Lower lobe of right lung (tissue), 2 donors: ENCODE measurements around the gene ARID3B. TPM values are rescaled to one million over a fixed set of nuclear protein-coding genes. Genes with fewer than 3 reads are reported as not detected.
A peak's percentile ranks its signal among the peaks of the same experiment; 100 is the strongest.

Experiments
- ATAC-seq, 2 donors: fragments of 200-7000 bp; cut with Tn5 transposase; one replicate each; pipeline ENCODE4 v1.9.1; 2020 to 2022; ENCODE audit warnings: mild to moderate bottlenecking in 2 of 2, moderate library complexity in 2 of 2
- DNase-seq: peaks from one replicate; pipeline ENCODE4 v3.0.0-alpha.2; 2020
- H3K27ac ChIP-seq: fragments of 200-600 bp; one replicate; pipeline ENCODE4 v1.8.0; 2022
- H3K27me3 ChIP-seq: fragments of 200-600 bp; one replicate; pipeline ENCODE4 v1.8.0; 2022; ENCODE audit warnings: low read depth
- H3K36me3 ChIP-seq: fragments of 200-600 bp; one replicate; pipeline ENCODE4 v1.8.0; 2022; ENCODE audit warnings: mild to moderate bottlenecking
- H3K4me1 ChIP-seq: fragments of 200-600 bp; one replicate; pipeline ENCODE4 v1.8.0; 2022
- H3K4me3 ChIP-seq: fragments of 200-600 bp; one replicate; pipeline ENCODE4 v1.8.0; 2022; ENCODE audit warnings: mild to moderate bottlenecking
- H3K9me3 ChIP-seq: fragments of 200-600 bp; one replicate; pipeline ENCODE4 v1.8.0; 2022
- CTCF ChIP-seq: fragments of 200-600 bp; IDR thresholded peaks from one replicate; pipeline ENCODE4 v1.8.0; 2022; ENCODE audit warnings: antibody characterized with exemption, mild to moderate bottlenecking
- intact Hi-C: fragments of 100-400 bp; cut with DNase I; formaldehyde crosslinking; loops from one replicate; pipeline ENCODE4 v1.11.0; 2022
- total RNA-seq: library from RNA; stranded (reverse); fragmentation: NEBNext Ultra II Directional; extraction: Animal tissue kit (Norgen Biotek cat#: 25700); gene quantifications from one replicate; pipeline ENCODE4 v1.2.1, GENCODE V29; 2021
- donor health status: DM: no; HTN: yes; CAD: no; lungs with severe emphysema.

ARID3B gene
- total RNA-seq, 1 donor from 2014 or later = 11.1 TPM

GRCh38 chr15:74624020-74624602 lies 83.1 kb downstream of the ARID3B start:
- peak; percentile 48 to 70 for ATAC-seq
- Histone ChIP-seq H3K27ac (peak overlapping the region; percentile 31), H3K36me3 (peaks cover 100% of the 10 kb centered on the region), H3K27me3 (no peaks in the 10 kb centered on the region), H3K4me1 (peaks cover 28% of the 10 kb centered on the region), H3K4me3 (no peak overlapping the region), H3K9me3 (no peaks in the 10 kb centered on the region)
- TF ChIP-seq CTCF = no peak
- intact Hi-C loops = no loop called here
- peak; percentile 54 for DNase-seq

GRCh38 chr15:74625693-74626092 lies 84.7 kb downstream of the ARID3B start:
- DNase-seq = no peak
- H3K4me3 ChIP-seq = no peak overlapping the region
- no peaks in the 10 kb centered on the region for H3K27me3 ChIP-seq
- H3K9me3 ChIP-seq = no peaks in the 10 kb centered on the region
- peaks cover 100% of the 10 kb centered on the region for H3K36me3 ChIP-seq
- intact Hi-C loops = no loop called here
- no peak overlapping the region for H3K27ac ChIP-seq
- ATAC-seq = no peak
- no peak for TF ChIP-seq CTCF
- H3K4me1 ChIP-seq = peaks cover 18% of the 10 kb centered on the region

GRCh38 chr15:74626336-74626735 lies 85.3 kb downstream of the ARID3B start:
- no peak overlapping the region for H3K27ac ChIP-seq
- no peak for DNase-seq

GRCh38 chr15:74626752-74627692 lies 86.0 kb downstream of the ARID3B start:
- ATAC-seq = no peak
- Histone ChIP-seq H3K36me3 (peaks cover 100% of the 10 kb centered on the region), H3K4me3 (no peak overlapping the region), H3K27ac (no peak overlapping the region), H3K9me3 (no peaks in the 10 kb centered on the region), H3K4me1 (peaks cover 14% of the 10 kb centered on the region), H3K27me3 (no peaks in the 10 kb centered on the region)
- TF ChIP-seq CTCF = no peak
- intact Hi-C loops = no loop called here
- DNase-seq = no peak

More at GRCh38 chr15:74626336-74626735, 85.3 kb downstream of the ARID3B start:
- peaks cover 100% of the 10 kb centered on the region for H3K36me3 ChIP-seq
- no peaks in the 10 kb centered on the region for H3K27me3 ChIP-seq
- ATAC-seq = no peak
- TF ChIP-seq CTCF = no peak
- intact Hi-C loops = no loop called here
- H3K9me3 ChIP-seq = no peaks in the 10 kb centered on the region
- H3K4me1 ChIP-seq = peaks cover 14% of the 10 kb centered on the region
- H3K4me3 ChIP-seq = no peak overlapping the region

GRCh38 chr15:74627766-74628165 lies 86.7 kb downstream of the ARID3B start:
- Histone ChIP-seq H3K4me1 (peaks cover 14% of the 10 kb centered on the region), H3K36me3 (peaks cover 100% of the 10 kb centered on the region), H3K4me3 (no peak overlapping the region), H3K27me3 (no peaks in the 10 kb centered on the region), H3K27ac (no peak overlapping the region), H3K9me3 (no peaks in the 10 kb centered on the region)
- DNase-seq = no peak
- ATAC-seq = no peak
- intact Hi-C loops = no loop called here
- TF ChIP-seq CTCF = no peak
